ENCODE measurements around the gene ZNF830.
"Not testable (repeated sequence)": the region's sequence is repeated elsewhere in the genome, so short reads cannot be mapped to it uniquely, and the experiment has no call there.

The ZNF830 gene

GRCh38 chr17:34993031-34993430 is 31.7 kb downstream of the ZNF830 start:
- no peak for DNase-seq

- no peak for DNase-seq
Measured at GRCh38 chr17:34996422-34997285, 35.3 kb downstream of the ZNF830 start.

- no peak for DNase-seq
Measured at GRCh38 chr17:34997355-34997862, 36.1 kb downstream of the ZNF830 start.

- DNase-seq, result peak; percentile 68
Measured at GRCh38 chr17:34998205-34998604, 36.9 kb downstream of the ZNF830 start.

DNA sequence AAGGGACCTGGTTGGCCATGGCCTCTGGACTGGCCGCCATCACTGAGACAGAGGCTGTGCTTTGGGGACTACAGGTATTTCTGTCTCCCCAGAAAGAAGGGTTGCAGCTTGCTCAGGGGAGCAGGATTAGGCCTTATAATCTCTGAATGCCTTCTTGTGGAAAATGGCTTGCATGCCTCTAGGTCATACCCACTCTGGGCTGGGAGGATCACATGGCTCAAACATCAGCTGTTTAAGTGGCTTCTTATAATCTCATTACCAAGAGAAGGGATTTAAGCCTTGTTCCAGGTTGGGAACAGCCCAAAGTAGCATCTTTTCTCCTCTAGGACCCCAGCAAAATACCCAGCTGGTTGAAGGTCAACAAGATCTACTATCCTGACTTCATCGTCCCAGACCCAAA is 38.1 kb downstream of the ZNF830 start:
- no peak for DNase-seq

GRCh38 chr17:35000965-35001364 is 39.6 kb downstream of the ZNF830 start:
- not testable (repeated sequence) for DNase-seq

GRCh38 chr17:35001549-35001948 is 40.2 kb downstream of the ZNF830 start:
- DNase-seq, result no peak

DNA sequence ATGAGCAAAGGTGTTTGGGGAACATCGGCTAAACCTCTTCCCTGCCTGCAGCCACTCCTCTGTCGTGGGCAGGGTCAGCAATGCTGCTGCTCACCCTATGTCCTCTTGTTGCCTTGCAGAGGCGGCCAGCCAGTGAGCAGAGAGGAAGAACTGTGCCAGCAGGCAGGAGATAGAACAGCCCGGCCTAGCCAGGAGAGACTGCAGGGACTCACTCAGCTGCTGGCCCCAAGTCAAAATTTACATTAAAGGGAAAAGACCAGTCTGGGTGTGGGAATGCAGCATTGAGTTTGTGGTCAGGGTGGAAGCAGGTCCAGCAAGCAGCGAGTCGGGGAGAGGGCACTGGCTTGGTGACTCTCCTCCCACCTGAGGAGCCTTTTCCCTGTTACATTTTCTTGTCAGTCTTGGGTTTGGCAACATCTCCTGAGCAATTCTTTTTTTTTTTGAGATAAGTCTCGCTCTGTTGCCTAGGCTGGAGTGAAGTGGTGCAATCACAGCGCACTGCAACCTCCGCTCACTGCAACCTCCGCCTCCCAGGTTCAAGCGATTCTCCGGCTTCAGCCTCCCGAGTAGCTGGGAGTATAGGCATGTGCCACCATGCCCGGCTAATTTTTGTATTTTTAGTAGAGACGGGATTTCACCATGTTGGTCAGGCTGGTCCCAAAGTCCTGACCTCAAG is 41.7 kb downstream of the ZNF830 start:
- no peak for DNase-seq

GRCh38 chr17:35003778-35004177 is 42.4 kb downstream of the ZNF830 start:
- no peak for DNase-seq

DNA sequence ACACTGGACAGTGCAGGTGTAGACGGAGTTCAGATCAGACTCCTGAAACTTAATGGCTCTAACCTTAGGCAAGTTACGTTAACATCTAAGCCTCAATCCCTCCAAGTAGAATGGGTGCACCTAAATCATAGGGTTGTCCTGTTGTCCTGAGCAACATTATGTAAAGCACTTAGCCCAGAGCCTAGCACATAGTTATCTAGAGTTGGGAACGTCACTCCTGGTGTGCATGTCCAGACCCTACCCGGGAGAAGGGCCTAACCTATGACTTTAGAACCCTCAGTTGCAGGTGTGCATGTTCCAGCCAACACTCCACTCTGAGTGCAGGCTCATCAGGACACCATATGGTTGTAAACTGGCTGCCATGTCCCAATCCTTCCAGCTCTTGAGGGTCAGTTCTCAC is 45.0 kb downstream of the ZNF830 start:
- no peak for DNase-seq

DNA sequence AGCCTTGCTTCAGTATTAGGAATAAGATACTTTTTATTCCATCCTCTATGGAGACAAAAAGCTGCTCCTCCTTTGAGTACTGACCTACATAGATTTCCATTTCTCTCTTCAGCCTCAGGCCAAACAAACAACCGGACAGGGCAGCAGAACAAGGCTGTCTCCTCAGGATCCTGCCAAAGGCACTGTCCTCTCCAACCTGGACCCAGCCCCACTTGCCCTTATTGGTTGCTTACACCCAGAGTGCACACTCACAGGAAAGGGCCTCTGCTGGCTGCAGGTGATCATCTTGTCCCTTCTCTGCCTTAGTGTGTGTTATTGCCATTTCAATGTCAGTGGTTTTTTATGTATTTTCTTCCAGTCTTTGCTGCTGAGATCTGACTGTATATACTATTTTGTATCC is 45.6 kb downstream of the ZNF830 start:
- DNase-seq, result no peak

DNA sequence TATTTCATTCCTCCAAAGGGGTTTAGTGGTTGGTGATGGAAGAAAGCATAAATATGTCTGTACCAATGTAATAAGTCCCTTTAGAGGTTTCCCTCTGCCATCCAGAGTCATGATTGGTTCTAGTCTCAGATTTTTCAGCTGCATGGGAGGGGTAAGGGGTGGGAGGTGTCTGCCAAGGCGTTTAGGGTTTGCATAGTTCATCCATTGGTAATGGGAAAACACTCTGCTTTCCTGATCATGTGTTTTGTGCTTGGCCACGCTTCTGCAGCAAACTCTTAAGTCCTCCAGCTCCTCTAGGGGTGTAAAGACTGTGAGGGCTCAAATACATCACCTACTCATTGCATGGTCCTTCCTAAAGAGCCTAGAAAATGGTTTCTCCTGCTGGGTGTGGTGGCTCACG is 48.8 kb downstream of the ZNF830 start:
- DNase-seq, result no peak

GRCh38 chr17:35011671-35012216 is 50.4 kb downstream of the ZNF830 start:
- DNase-seq, result no peak

Data from effector CD4-positive, alpha-beta T cell (primary cell).